HG03066 (cell line): ENCODE results near the gene TMEM182.

ENCODE experiments used
- ATAC-seq: cut with Tn5 transposase; IDR thresholded peaks from one replicate; pipeline ENCODE4 v1.9.1; 2021; ENCODE audit warnings: low read depth; ENCODE audit not compliant: unreplicated experiment

The TMEM182 gene

DNA sequence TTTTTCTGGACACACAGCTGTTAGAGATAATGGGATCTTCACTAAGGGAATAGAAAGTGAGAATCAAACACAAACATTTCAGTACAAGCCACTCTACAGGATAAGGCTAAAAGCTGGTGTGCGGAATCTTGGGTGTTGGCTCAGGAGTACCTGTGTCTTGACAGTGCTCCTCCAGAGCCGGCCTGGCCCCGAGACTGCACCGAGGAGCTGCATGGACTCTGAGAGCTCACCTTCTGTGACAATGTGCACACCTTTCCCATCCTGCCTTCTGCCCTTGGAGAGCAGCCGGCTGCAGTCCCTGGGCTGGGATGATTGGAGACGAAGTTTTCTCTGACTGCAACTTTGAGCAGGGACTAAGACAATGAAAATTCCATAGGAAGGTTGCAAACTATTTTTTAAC is 89.1 kb downstream of the TMEM182 start:
- no peak for ATAC-seq

DNA sequence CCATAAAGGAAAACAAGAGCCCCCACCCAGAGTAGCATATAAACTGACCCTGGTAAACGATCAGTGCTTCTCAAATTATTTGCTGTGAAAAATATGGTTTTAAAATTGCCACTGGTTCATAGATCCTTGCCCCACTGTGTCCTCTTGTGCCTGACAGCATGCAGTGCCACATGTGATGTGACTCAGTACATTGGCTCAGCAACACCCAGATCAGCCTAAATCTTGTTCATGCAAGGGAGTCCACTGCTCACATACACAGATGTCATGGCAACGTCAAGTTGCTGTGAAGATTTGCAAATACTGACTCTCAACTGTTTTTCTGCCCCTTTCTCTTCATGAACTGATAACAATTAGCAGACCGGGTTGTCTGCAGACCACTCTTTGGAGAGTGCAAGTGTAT is 91.0 kb downstream of the TMEM182 start:
- ATAC-seq = no peak
